ENCODE data around the gene SLC24A3.
A peak's percentile ranks its signal among the peaks of the same experiment; 100 is the strongest.
"Not testable (repeated sequence)": the region's sequence is repeated elsewhere in the genome, so short reads cannot be mapped to it uniquely, and the experiment has no call there.

Gene SLC24A3

GRCh38 chr20:19631410-19631809, 419.0 kb downstream of the SLC24A3 start:
- no peak for DNase-seq (ENCODE audit: low read depth in 2 of 2)

GRCh38 chr20:19633985-19634384, 421.5 kb downstream of the SLC24A3 start:
- no peak for DNase-seq (ENCODE audit: low read depth in 2 of 2)

- not testable (repeated sequence) for DNase-seq (ENCODE audit: low read depth in 2 of 2)
Measured at GRCh38 chr20:19639471-19640045, 427.1 kb downstream of the SLC24A3 start.

GRCh38 chr20:19642860-19643259, 430.4 kb downstream of the SLC24A3 start:
- no peak for DNase-seq (ENCODE audit: low read depth in 2 of 2)

GRCh38 chr20:19644085-19644484, 431.6 kb downstream of the SLC24A3 start:
- DNase-seq (ENCODE audit: low read depth in 2 of 2) = no peak

GRCh38 chr20:19646963-19647362, 434.5 kb downstream of the SLC24A3 start:
- DNase-seq (ENCODE audit: low read depth in 2 of 2) = no peak

DNA sequence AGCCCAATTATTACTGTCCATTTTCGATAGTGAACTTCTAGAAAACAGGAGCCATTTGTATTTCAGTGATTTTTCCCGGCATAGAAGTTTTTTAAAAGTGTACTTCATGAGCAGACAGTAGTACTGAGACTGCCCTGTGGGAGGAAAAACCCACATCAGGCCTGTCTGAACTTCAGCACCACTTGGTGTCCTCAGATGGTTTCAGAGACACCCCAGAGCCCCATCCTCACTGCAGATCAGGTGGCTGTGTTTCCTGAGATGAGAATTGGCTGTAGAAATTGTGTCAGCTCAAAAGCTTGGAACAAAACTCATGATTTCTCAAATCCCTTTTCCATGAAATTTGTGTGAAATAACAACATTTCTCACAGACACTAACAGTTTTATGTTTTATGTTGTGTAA, 435.6 kb downstream of the SLC24A3 start:
- DNase-seq (ENCODE audit: low read depth in 2 of 2) = no peak

DNA sequence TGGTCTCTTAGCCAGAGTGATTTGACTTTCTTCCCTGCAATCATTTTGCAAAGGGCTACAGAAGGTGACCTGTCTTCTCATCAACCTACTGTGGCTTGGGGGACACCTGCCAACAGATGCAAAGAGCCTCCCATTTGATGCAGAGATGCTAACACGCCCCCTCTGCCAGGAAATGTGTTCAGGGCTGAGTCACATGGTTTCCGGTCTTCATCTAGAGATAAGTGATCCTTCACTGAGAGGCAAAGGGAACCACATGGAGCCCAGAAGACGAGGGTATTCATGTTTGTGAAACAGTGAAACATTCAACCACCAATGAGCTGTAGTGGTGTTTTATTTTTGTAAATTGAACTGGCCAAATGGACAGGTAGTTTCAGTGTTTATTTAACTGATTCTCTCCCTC, 436.6 kb downstream of the SLC24A3 start:
- DNase-seq (ENCODE audit: low read depth in 2 of 2) = no peak

DNA sequence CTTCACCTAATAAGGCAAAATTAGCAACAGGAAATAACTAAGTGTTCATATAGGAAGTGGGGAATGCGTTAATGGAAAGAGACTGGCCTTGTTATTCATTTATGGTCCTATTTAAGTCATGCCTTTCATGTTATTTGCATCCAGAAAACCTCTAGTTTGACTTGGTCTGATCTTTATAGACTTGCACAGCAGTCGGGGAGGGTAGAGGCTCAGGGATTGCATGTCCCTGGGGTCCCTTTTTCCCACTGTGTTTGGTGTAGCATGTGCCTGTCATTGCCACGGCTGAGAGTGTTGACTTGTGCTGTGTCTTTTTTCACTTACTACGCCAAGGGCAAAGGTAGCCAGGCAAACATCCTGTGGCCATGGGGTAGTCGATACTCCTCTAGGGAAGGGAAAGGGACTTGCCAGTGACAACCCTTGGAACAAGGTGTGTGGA, 440.2 kb downstream of the SLC24A3 start:
- no peak for DNase-seq (ENCODE audit: low read depth in 2 of 2)

DNA sequence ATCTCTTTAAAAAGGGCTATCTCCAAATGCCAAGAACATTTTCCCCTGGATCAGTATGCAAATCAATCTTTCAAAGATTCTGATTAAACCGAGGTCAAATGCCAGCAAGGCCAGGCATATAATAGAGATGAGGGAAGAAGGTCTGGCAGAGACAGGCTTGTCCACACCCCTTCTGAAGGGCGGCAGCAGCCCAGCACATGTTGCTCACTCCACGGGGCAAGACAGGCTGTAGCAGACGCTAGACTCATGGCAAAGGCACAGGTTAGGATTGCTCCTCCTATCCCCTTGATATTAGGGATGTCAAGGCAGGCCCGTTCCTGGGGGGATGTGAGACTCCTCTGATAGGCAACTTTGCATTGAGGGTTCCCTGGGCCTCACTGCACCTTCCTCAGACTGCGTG, 440.9 kb downstream of the SLC24A3 start:
- no peak for DNase-seq (ENCODE audit: low read depth in 2 of 2)

DNA sequence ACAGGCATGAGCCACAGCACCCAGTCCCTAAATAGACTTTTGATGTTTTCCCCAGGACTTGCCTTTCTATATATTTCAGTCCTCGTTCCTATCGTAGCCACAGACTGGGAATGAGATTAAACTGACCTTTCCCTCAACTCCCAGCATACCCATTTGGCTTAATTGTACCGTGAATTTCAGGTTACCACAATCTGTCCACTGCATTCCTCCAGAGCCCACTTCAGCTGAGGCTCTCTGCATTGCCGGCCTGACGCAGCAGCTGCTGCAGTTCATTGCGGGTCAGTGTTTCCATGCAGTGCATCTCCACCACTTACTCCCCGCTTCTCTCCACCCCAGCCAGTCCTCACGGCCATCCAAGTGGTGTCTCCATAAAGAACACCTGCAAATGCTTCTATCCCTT, 442.5 kb downstream of the SLC24A3 start:
- DNase-seq (ENCODE audit: low read depth in 2 of 2) = no peak

DNA sequence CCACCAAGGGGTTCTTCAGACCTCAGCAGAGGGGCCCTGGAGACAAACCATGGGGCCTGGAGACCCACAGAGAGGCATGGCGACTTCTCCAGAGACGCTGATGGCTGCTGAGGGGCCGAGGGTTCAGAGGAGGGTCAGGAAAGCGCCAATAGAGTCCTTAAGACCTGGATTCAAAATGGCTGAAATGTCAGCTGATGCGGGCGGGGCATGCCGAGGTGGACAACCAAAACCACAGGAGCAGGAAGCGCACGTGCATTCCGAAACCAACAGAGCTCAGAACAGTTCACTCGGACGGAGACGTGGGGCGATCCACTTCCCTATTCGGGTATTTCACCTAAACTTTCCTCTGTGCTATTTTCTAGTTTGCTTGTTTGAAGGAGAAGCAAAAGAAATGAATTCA, 445.7 kb downstream of the SLC24A3 start:
- no peak for DNase-seq (ENCODE audit: low read depth in 2 of 2)

DNA sequence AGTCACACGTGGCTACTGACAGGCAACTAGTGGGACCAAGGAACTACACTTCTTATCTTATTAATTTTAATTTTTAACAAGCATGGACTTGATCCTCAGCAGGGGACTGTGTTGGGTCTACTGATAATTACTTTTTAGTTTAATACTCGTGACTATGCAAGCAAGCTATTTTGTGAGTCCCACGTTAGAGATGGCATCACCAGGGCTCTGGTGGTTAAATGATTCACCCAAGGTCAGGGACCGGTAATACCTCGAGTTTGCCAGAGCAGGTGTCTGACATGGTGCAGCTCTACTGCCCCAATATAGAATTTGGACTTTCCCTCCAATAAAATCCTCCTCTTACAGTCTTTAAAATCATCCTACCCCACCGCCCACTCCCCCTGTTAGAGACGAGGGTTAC, 447.0 kb downstream of the SLC24A3 start:
- no peak for DNase-seq (ENCODE audit: low read depth in 2 of 2)

GRCh38 chr20:19660808-19661378, 448.5 kb downstream of the SLC24A3 start:
- DNase-seq (ENCODE audit: low read depth in 2 of 2) = no peak

DNA sequence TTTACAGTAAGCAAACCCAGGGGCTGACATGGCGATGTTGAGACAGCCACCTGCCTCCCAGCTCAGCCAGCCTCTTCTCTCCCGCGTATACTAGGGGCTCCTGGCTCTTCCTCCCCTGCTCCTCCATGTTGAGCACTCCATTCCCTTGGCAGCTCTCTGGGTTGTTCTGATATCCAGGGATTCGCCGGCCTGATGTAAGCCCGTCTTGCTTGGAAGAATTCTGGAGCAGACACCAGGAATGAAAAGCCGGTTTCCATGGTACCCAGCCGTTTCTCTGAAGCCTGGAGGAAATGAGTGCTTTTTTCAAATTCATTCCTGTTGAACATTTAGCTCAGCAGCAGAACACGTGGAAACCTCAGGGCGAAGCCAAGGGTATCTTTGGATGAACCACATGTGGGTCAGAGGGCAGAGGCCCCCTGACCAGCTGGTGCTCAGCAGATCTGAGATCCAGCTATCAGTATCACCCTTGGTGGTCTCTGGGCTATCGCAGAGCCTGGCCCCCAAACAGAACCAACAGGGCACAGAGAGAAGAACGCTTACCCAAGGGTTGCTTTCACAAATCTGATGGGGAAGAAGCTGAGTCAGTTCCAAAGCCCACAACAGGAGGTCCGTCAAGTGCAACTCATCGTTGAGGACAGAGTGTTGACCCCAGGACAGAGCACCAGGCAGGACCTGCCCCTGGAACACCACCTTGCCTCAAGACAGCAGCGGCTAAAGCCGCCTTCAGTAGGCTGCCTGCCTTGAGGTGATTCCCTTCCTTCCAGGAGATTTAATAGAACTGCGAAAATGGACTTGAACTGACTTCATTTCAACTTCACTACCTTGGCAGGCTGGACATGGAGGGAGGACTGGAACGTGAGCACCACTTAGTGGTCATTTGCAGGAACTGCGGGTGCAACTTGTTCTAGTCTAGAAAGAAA, 449.5 kb downstream of the SLC24A3 start:
- DNase-seq (ENCODE audit: low read depth in 2 of 2) = peak in 1 of 2 experiments; percentile 28

GRCh38 chr20:19662637-19662995, 450.2 kb downstream of the SLC24A3 start:
- DNase-seq (ENCODE audit: low read depth in 2 of 2) = no peak

- DNase-seq (ENCODE audit: low read depth in 2 of 2) = no peak
Measured at GRCh38 chr20:19668418-19668817, 456.0 kb downstream of the SLC24A3 start.

DNA sequence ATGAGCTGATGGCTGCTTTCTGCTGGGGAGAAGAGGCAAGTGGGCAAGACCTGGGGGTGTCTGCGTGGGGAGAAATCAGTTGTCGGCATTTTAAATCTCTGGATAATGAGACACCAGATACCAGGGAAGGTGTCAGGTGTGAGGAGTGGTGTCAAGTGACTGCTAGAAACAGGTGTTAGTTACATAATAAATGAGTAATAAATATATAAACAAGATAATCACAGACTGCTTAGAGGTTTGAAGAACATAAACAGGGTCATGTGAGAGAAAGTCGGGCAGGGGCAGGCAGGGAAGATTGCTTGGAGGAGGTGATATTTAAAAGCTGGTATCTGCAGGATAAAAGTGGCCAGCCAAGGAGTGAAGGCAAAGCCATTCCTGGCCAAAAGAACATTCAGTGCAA, 458.4 kb downstream of the SLC24A3 start:
- DNase-seq (ENCODE audit: low read depth in 2 of 2) = no peak

DNA sequence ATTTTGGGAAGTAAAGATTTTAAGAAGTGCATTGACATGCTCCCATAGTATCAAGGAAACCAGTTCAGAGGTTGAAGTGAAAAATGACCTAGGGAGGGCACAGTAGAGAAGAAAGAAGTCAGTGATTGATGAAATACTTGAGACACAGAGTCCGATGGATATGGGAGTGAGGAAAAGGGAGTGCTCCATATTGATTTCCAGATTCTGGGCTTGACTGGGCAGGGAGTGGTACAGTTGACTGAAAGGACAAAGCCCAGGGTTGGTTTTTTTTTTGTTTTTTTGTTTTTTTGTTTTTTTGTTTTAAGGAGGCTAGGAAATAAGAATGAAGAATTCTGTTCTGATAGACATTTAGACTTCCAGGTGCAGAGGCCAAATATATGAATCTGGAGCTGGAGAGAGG, 458.9 kb downstream of the SLC24A3 start:
- DNase-seq (ENCODE audit: low read depth in 2 of 2) = no peak

DNA sequence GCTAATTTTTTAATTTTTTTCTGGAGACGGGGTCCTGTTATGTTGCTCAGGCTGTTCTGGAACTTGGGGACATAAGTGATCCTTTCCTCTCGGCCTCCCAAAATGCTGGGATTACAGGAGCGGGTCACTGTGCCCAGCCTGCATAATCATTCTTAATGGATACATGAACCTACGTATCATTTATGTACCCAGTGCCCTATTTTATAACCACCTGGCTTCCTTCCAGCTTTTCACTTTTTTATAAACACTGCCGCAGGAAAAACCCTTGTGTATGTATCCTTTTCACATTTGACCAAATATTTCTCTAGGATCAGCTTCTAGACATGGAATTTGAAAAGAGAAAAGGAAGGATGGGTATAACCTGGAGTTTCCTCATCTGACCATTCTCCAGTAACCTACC, 460.1 kb downstream of the SLC24A3 start:
- no peak for DNase-seq (ENCODE audit: low read depth in 2 of 2)

- DNase-seq (ENCODE audit: low read depth in 2 of 2) = no peak
Measured at GRCh38 chr20:19673575-19673974, 461.1 kb downstream of the SLC24A3 start.

- no peak for DNase-seq (ENCODE audit: low read depth in 2 of 2)
Measured at GRCh38 chr20:19676202-19676601, 463.8 kb downstream of the SLC24A3 start.

GRCh38 chr20:19677336-19677735, 464.9 kb downstream of the SLC24A3 start:
- DNase-seq (ENCODE audit: low read depth in 2 of 2) = no peak
